Fibroblast of peridontal ligament (primary cell): ENCODE data around the gene TMEM89.
A peak's percentile ranks its signal among the peaks of the same experiment; 100 is the strongest.

Experiments used
- DNase-seq: peaks from one replicate; pipeline ENCODE4 v3.0.0-alpha.2; 2010; ENCODE audit errors: extremely low read depth

The TMEM89 gene

DNA sequence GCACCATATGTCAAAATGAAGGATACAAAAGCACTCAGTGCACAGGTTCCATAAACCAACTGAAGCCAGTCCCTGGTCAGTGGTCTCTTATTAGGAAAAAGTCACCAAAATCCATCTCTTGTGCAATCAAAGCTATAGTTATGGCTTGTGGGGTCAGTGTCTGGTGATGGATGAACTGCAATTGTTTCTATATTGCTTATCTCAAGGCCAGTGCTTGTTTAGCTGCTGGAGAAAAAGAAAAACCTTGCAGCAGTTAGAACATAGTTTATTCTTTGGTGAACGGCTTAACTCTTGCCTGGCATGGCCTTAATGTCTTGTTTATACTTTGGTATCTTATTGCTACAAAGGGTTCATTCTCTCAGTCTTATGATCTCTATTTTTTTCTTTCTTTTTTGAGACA lies 9.3 kb downstream of the TMEM89 start:
- no peak for DNase-seq

- peak; percentile 90 for DNase-seq
Observed at GRCh38 chr3:48609088-48610005, 12.2 kb downstream of the TMEM89 start, which contains the start of gene UQCRC1. TSS of gene UQCRC1 (minus strand) at chr3:48609646. CDS start at chr3:48609620, 26 bp downstream.

DNA sequence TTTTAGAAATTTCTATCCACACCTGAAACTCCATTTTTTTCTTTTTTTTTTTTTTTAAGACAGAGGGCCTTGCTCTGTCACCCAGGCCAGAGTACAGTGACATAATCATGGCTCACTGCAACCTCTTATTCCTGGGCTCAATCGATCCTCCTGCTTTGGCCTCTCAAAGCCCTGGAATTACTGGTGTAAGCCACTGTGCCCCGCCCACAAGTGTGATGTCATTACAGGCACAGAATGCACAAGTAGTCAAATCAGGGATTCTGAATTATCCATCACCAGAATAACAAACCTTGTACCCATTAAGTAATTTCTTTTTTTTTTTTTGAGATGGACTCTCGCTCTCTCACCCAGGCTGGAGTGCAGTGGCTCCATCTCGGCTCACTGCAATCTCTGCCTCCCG lies 14.1 kb downstream of the TMEM89 start:
- DNase-seq, result no peak

DNA sequence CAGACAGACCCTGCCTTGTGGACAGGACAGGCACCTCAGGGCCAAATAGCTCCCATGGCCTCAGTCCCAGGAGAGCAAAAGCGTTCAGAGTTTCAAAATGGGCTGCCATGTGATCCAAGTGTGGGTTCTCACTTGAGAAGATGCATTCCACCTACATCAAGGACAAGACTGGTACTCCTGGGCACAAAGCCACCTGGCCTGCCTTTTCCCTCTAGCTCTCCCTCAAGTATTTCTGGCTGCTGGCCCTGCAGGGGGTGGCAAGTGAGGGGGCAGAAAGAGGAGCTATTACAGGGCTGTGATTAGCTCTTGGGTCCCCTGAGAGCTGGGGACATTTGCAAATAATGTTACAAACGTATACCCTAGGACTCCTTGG lies 20.0 kb downstream of the TMEM89 start:
- no peak for DNase-seq

DNA sequence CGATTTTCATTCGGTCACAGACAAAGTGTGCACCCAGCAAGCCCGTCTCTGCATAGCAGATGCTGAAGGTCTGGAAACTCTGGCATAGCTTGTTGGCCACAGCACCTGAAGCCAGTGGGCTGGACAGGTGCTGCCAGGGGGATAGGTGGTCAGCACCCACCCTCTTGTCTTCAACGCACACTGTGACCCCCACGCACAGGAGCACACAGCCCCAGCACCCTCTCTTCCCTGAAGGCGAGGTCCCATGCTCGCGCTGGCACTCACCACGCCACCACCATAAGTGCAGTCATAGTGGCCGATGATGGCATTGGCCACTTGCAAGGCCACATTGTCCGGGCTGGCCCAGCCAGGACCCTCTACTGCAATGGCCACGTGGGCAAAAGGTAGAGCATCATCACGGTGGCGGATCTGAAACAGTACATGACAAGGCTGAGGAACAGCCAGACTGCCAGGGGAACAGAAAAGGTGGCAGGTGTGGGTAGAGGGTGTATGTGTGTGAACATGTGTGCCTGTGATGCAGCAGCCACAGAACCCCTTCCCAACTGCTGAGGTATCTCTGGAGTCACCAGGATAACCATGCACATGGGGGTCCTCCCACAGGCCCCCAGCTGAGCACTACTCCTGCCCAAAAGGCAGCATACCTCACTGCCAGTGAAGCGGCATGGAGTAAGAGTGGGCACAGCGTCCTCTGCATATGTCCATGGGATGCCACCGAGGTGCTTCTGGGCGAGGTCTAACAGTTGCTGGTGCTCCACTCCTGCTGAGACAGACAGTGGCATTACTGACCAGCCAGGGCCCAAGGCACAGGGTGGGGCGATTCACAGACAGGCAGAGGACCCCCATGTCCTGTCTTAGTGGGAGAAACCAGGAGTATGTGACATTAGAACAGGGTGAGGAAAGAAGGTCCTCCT lies 20.6 kb downstream of the TMEM89 start:
- no peak for DNase-seq

DNA sequence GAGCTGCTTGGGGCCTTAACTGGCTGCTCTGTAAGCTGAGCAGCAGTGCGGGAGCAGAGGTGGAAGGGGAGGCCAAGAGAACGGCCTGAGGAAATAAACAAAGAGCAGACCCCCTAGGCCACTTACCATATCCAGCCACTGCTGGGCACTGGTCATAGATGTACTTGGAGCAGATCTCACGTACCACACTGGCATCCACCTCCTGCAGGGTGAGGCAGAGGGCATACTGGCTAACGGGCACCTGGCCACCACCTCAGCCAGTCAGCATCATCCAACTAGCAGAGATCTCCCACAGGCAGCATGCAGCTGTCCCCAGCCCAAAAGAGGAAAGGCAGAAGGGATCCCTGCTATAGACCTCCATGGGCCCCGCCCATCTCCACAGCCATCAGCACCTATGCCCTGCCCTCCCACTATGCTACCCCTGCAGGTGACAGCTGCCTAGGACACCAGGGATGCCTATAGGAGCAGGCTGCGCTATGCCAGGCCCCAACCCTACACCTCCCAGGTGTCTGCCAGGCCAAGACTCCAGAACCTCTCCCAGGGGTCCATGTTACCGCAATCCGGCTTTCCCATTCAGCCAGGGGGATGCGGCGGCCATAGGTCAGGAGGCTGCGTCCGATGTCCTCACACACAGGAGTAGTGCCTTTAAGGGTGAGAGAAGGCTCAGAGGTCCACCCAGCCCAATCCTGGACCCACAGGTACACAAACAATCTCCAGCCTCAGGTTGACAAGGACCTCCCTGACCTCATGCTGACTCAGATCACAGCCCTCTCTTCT lies 21.9 kb downstream of the TMEM89 start:
- no peak for DNase-seq

DNA sequence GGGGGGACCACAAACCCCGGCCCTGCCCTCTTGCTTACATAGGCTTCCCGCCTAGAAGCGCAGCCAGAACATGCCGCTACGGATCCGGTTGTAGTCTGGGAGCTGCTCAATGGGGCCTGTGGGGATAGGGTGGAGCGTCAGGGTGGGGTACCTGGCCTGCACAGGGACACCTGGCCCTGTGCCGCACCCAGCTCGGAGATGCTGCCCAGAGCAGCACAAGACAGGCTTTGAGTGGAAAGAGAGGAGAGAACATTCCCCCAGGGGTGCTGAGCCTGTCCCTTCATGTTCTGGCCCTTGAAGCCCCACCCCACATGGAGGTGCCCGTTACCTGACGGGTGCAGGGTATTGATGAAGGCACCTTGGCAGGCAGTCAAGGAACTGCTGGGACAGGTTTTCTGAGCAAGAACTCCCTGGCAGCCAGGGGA lies 22.5 kb downstream of the TMEM89 start:
- no peak for DNase-seq

GRCh38 chr3:48598323-48599076 lies 23.1 kb downstream of the TMEM89 start:
- DNase-seq, result peak; percentile 94

GRCh38 chr3:48597408-48597800 lies 24.2 kb downstream of the TMEM89 start:
- DNase-seq, result no peak

DNA sequence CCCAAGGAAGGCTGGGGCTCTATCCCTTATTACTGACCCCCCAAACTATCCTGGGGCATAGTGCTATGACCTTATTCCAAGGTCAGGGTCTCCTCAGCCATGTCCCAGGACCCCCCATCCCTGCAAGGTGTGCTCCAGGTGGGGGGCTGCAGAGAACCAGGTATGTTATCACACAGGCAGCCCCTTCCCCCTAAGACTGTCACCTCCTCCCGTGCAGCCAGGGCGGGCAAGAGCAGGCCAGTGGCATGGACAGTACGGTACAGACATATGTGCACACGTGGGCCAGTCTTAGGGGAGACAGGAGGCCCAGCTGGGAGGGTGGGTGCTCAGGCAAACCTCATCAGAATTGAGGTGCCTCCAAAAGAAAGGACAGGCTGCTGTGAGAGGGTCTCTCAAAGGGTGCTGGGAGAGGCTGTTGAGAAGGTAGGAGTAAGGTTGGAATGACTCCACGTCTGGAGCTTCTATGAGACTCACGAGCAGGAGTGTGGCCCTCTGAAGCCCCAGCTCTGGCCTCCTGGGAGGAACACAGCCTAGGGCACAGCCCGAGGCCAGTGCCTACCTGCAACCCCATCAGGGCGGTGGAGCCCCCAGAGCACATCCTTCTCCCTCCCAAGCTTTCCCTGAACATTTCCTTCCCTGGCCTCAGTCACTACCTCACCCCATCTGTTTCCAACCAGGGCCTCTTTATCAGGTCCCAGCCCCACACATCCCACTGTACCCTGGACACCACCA lies 24.7 kb downstream of the TMEM89 start:
- DNase-seq, result no peak

- no peak for DNase-seq
Observed at GRCh38 chr3:48596157-48596556, 25.4 kb downstream of the TMEM89 start.

DNA sequence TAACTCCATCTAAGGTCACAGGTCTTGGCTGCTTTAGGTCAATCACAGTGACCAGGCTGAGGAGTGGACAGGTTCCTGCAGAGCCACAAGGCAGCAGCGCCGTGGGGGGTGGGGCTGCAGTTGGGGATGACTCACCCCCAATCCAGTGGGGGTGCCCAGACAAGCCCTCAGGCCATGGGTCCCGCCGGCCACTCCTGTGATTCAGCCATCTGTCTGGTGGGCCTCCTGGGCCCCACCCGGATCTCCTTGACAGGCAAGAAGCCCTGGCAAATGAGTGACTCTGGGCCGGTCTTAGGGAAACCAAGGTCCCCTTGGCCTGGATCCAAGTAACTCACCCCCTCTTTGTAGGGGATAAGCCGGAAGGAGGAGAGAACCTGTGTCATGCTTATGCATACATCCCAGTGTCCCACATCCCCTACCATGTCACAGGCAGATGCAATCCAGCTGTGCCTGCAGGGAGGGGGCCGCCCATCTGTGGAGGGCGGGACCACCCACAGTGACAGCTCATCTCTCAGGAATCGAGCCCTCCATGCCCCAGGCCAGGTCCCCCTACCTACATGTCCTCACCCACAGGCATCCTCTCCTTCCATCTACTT lies 25.9 kb downstream of the TMEM89 start:
- DNase-seq, result peak; percentile 58

- no peak for DNase-seq
Observed at GRCh38 chr3:48595075-48595525, 26.5 kb downstream of the TMEM89 start, which contains the start of gene COL7A1. TSS of gene COL7A1 (minus strand) at chr3:48595329. CDS start at chr3:48595159, 170 bp downstream.

- DNase-seq, result peak; percentile 45
Observed at GRCh38 chr3:48594417-48595049, 27.0 kb downstream of the TMEM89 start.

GRCh38 chr3:48593337-48593736 lies 28.2 kb downstream of the TMEM89 start:
- DNase-seq, result no peak

- no peak for DNase-seq
Observed at GRCh38 chr3:48592519-48593087, 29.0 kb downstream of the TMEM89 start.

GRCh38 chr3:48591886-48592518 lies 29.6 kb downstream of the TMEM89 start:
- DNase-seq, result no peak

DNA sequence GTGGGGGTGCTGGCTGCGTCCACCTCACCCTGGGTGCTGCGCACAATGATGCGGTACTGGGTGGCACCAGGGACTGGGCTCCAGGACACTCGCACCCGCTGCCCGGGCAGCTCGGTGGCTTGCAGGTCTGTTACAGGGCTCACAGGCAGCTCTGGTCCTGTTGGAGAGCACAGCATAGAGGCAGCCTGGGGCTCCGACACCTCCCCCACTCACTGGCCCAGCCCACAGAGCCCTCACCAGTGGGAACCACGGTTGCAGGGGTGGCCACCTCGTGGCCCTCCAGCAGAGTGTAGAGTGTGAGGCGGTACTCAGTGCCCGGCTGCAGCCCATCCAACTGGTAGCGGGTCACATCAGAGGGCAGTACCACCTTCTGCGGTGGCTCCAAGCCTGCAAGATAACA lies 30.1 kb downstream of the TMEM89 start:
- DNase-seq, result no peak
